NCI-H1105 treated with DMSO at 0.1 percent for 48 hours (cell line): Measurements from ENCODE around the gene TBATA.
A peak's percentile ranks its signal among the peaks of the same experiment; 100 is the strongest.

Experiments
- DNase-seq: peaks from one replicate; lab custom pipeline; 2025; lab: John Stamatoyannopoulos, UW

Gene TBATA

GRCh38 chr10:70807556-70807955 lies 22.4 kb upstream of the TBATA start:
- no peak for DNase-seq

- no peak for DNase-seq
Observed at GRCh38 chr10:70806841-70807240, 21.7 kb upstream of the TBATA start.

GRCh38 chr10:70805619-70806215 lies 20.5 kb upstream of the TBATA start:
- DNase-seq, result no peak

GRCh38 chr10:70804421-70804808 lies 19.2 kb upstream of the TBATA start:
- DNase-seq, result no peak

- peak; percentile 87 for DNase-seq
Observed at GRCh38 chr10:70803775-70804420, 18.7 kb upstream of the TBATA start.

- no peak for DNase-seq
Observed at GRCh38 chr10:70801854-70802253, 16.7 kb upstream of the TBATA start.

- no peak for DNase-seq
Observed at GRCh38 chr10:70799124-70799523, 13.9 kb upstream of the TBATA start.

- no peak for DNase-seq
Observed at GRCh38 chr10:70797840-70798239, 12.7 kb upstream of the TBATA start.

GRCh38 chr10:70795613-70796012 lies 10.4 kb upstream of the TBATA start:
- DNase-seq, result no peak

GRCh38 chr10:70791386-70792039 lies 6.3 kb upstream of the TBATA start:
- no peak for DNase-seq

- no peak for DNase-seq
Observed at GRCh38 chr10:70786799-70787415, 1.7 kb upstream of the TBATA start.

- DNase-seq, result no peak
Observed at GRCh38 chr10:70784471-70784870, 706 bp downstream of the TBATA start.

GRCh38 chr10:70784016-70784415 lies 1.2 kb downstream of the TBATA start:
- DNase-seq, result no peak

GRCh38 chr10:70782746-70783680 lies 2.2 kb downstream of the TBATA start:
- DNase-seq, result no peak

GRCh38 chr10:70782086-70782745 lies 3.0 kb downstream of the TBATA start:
- no peak for DNase-seq

GRCh38 chr10:70781461-70782051 lies 3.6 kb downstream of the TBATA start:
- no peak for DNase-seq

GRCh38 chr10:70780772-70781171 lies 4.4 kb downstream of the TBATA start:
- no peak for DNase-seq

GRCh38 chr10:70780370-70780760 lies 4.8 kb downstream of the TBATA start:
- no peak for DNase-seq

GRCh38 chr10:70779511-70780369 lies 5.4 kb downstream of the TBATA start:
- DNase-seq, result no peak

GRCh38 chr10:70779088-70779487 lies 6.1 kb downstream of the TBATA start:
- no peak for DNase-seq
